Osteocyte (in vitro differentiated cells): Measurements from ENCODE around the gene SFSWAP. TPM values are rescaled to one million over a fixed set of nuclear protein-coding genes. Genes with fewer than 3 reads are reported as not detected.

ENCODE experiments used
- DNase-seq: peaks from one replicate; pipeline ENCODE4 v3.0.0; 2021; ENCODE audit warnings: mixed read lengths; ENCODE audit not compliant: unreplicated experiment; ENCODE audit errors: extremely low spot score
- H3K27ac Mint-ChIP-seq: one replicate; pipeline ENCODE4 v1.8.0; 2021; ENCODE audit warnings: mild to moderate bottlenecking, mixed read lengths; ENCODE audit not compliant: unreplicated experiment
- H3K27me3 Mint-ChIP-seq: one replicate; pipeline ENCODE4 v1.8.0; 2021; ENCODE audit warnings: mixed read lengths; ENCODE audit not compliant: unreplicated experiment
- H3K36me3 Mint-ChIP-seq: one replicate; pipeline ENCODE4 v1.8.0; 2021; ENCODE audit warnings: mixed read lengths; ENCODE audit not compliant: unreplicated experiment
- H3K4me1 Mint-ChIP-seq: one replicate; pipeline ENCODE4 v1.8.0; 2021; ENCODE audit warnings: mixed read lengths; ENCODE audit not compliant: unreplicated experiment
- H3K4me3 Mint-ChIP-seq: one replicate; pipeline ENCODE4 v1.8.0; 2021; ENCODE audit warnings: mild to moderate bottlenecking, moderate library complexity, mixed read lengths; ENCODE audit not compliant: unreplicated experiment
- H3K9me3 Mint-ChIP-seq: one replicate; pipeline ENCODE4 v1.8.0; 2021; ENCODE audit warnings: mixed read lengths; ENCODE audit not compliant: unreplicated experiment
- CTCF ChIP-seq: fragments of 200-600 bp; sonication (generic); IDR thresholded peaks from 2 replicates; pipeline ENCODE4 v1.5.0; 2021; ENCODE audit warnings: antibody characterized with exemption, mild to moderate bottlenecking, moderate library complexity
- total RNA-seq: library from RNA; stranded (reverse); gene quantifications from 2 replicates; pipeline ENCODE4 v1.2.1, GENCODE V29; 2021

SFSWAP gene
- total RNA-seq, 1 donor from 2014 or later = 48.0 TPM

GRCh38 chr12:131749618-131750315 is 38.9 kb downstream of the SFSWAP start:
- Mint-ChIP-seq H3K9me3 (no peaks in the 10 kb centered on the region), H3K4me1 (peaks cover 5% of the 10 kb centered on the region), H3K27me3 (no peaks in the 10 kb centered on the region), H3K27ac (no peak overlapping the region), H3K36me3 (peaks cover 51% of the 10 kb centered on the region), H3K4me3 (no peak overlapping the region)
- DNase-seq = no peak
- no peak for TF ChIP-seq CTCF

- Mint-ChIP-seq H3K27ac (no peak overlapping the region), H3K4me3 (no peak overlapping the region), H3K27me3 (no peaks in the 10 kb centered on the region), H3K4me1 (peaks cover 5% of the 10 kb centered on the region), H3K36me3 (peaks cover 52% of the 10 kb centered on the region), H3K9me3 (no peaks in the 10 kb centered on the region)
- TF ChIP-seq CTCF = no peak
- DNase-seq = no peak
Observed at GRCh38 chr12:131751335-131751734, 40.4 kb downstream of the SFSWAP start.

GRCh38 chr12:131752451-131752850 is 41.6 kb downstream of the SFSWAP start:
- DNase-seq = no peak
- Mint-ChIP-seq H3K36me3 (peaks cover 58% of the 10 kb centered on the region), H3K27me3 (no peaks in the 10 kb centered on the region), H3K4me3 (no peak overlapping the region), H3K9me3 (no peaks in the 10 kb centered on the region), H3K27ac (no peak overlapping the region), H3K4me1 (peaks cover 1% of the 10 kb centered on the region)
- TF ChIP-seq CTCF = no peak

GRCh38 chr12:131753005-131753404 is 42.1 kb downstream of the SFSWAP start:
- TF ChIP-seq CTCF = no peak
- Mint-ChIP-seq H3K27me3 (no peaks in the 10 kb centered on the region), H3K36me3 (peaks cover 57% of the 10 kb centered on the region), H3K9me3 (no peaks in the 10 kb centered on the region), H3K4me3 (no peak overlapping the region), H3K27ac (no peak overlapping the region), H3K4me1 (no peaks in the 10 kb centered on the region)
- no peak for DNase-seq

- Mint-ChIP-seq H3K36me3 (peaks cover 63% of the 10 kb centered on the region), H3K4me1 (no peaks in the 10 kb centered on the region), H3K9me3 (no peaks in the 10 kb centered on the region), H3K4me3 (no peak overlapping the region), H3K27ac (no peak overlapping the region), H3K27me3 (no peaks in the 10 kb centered on the region)
- no peak for DNase-seq
- TF ChIP-seq CTCF = no peak
Observed at GRCh38 chr12:131753757-131754156, 42.9 kb downstream of the SFSWAP start.
